MM.1S (cell line): ENCODE results near the gene ITM2C.

Experiments
- DNase-seq: peaks from one replicate; pipeline ENCODE4 v3.0.0-alpha.2; 2015
- H2AFZ ChIP-seq: fragments of 300-600 bp; sonication (generic); 2 replicates; pipeline ENCODE4 v1.6.0; 2016; ENCODE audit warnings: antibody characterized with exemption, low read length
- H3F3A ChIP-seq: fragments of 300-600 bp; sonication (generic); 2 replicates; pipeline ENCODE4 v1.6.1; 2016; ENCODE audit warnings: mild to moderate bottlenecking, antibody characterized with exemption, low read length, moderate library complexity, mixed read lengths; ENCODE audit not compliant: insufficient read depth
- H3K27ac ChIP-seq: fragments of 300-600 bp; sonication (generic); 2 replicates; pipeline ENCODE4 v1.5.1; 2016; ENCODE audit warnings: mild to moderate bottlenecking, low read length
- H3K27me3 ChIP-seq: fragments of 300-600 bp; sonication (generic); replicated peaks from 2 replicates; pipeline ENCODE4 v1.6.0; 2016; ENCODE audit warnings: low read length; ENCODE audit not compliant: insufficient read depth
- H3K36me3 ChIP-seq: fragments of 300-600 bp; sonication (generic); replicated peaks from 2 replicates; pipeline ENCODE4 v1.6.1; 2016; ENCODE audit warnings: mild to moderate bottlenecking, low read length, mixed read lengths; ENCODE audit not compliant: insufficient read depth
- H3K4me1 ChIP-seq: fragments of 300-600 bp; sonication (generic); 2 replicates; pipeline ENCODE4 v1.6.1; 2016; ENCODE audit warnings: low read length, mixed read lengths
- H3K4me2 ChIP-seq: fragments of 300-600 bp; sonication (generic); 2 replicates; pipeline ENCODE4 v1.6.0; 2016; ENCODE audit warnings: low read depth, low read length
- H3K4me3 ChIP-seq: fragments of 300-600 bp; sonication (generic); 2 replicates; pipeline ENCODE4 v1.5.1; 2016; ENCODE audit warnings: low read length, mixed read lengths
- H3K79me2 ChIP-seq: fragments of 300-600 bp; sonication (generic); 2 replicates; pipeline ENCODE4 v1.6.1; 2016; ENCODE audit warnings: mixed run types, low read length, mixed read lengths
- H3K9ac ChIP-seq: fragments of 300-600 bp; sonication (generic); 2 replicates; pipeline ENCODE4 v1.6.1; 2016; ENCODE audit warnings: low read length, mixed read lengths
- H3K9me2 ChIP-seq: fragments of 300-600 bp; sonication (generic); replicated peaks from 2 replicates; pipeline ENCODE4 v1.6.1; 2016; ENCODE audit warnings: mild to moderate bottlenecking, low read length, mixed read lengths; ENCODE audit not compliant: insufficient read depth
- H3K9me3 ChIP-seq: fragments of 300-600 bp; sonication (generic); replicated peaks from 2 replicates; pipeline ENCODE4 v1.6.1; 2016; ENCODE audit warnings: mild to moderate bottlenecking, low read length, mixed read lengths; ENCODE audit not compliant: insufficient read depth
- H4K20me1 ChIP-seq: fragments of 300-600 bp; sonication (generic); 2 replicates; pipeline ENCODE4 v1.6.1; 2016; ENCODE audit warnings: mild to moderate bottlenecking, low read length, moderate library complexity, mixed read lengths; ENCODE audit not compliant: insufficient read depth
- CTCF ChIP-seq: fragments of 300-600 bp; sonication (generic); IDR thresholded peaks from 2 replicates; pipeline ENCODE4 v1.5.1; 2016; ENCODE audit warnings: antibody characterized with exemption, low read length, mixed read lengths
- EZH2 ChIP-seq: fragments of 300-600 bp; sonication (generic); optimal IDR thresholded peaks from 2 replicates; pipeline ENCODE3; 2017; ENCODE audit warnings: low read depth, mild to moderate bottlenecking, antibody characterized with exemption, low read length, mixed read lengths
- EZH2phosphoT487 ChIP-seq: fragments of 300-600 bp; sonication (generic); IDR thresholded peaks from 2 replicates; pipeline ENCODE4 v1.6.1; 2018; ENCODE audit warnings: antibody characterized with exemption, low read length

Gene ITM2C

GRCh38 chr2:230925879-230926765 lies 61.4 kb downstream of the ITM2C start:
- peak overlapping the region; percentile 34; the same call in 1 of the 2 replicates for H3K27ac ChIP-seq
- H2AFZ ChIP-seq = 0 out of 2 replicates have a peak overlapping the region, but pooled peaks have one; percentile 35

GRCh38 chr2:230927711-230928341 lies 63.1 kb downstream of the ITM2C start:
- H3K4me3 ChIP-seq = no peak overlapping the region
- no peaks in the 10 kb centered on the region for H3K79me2 ChIP-seq
- H3F3A ChIP-seq = no peaks in the 10 kb centered on the region
- H2AFZ ChIP-seq = no peak overlapping the region
- H3K4me1 ChIP-seq = peaks cover 12% of the 10 kb centered on the region
- no peak overlapping the region for H3K27ac ChIP-seq
- no peaks in the 10 kb centered on the region for H3K9me3 ChIP-seq
- TF ChIP-seq EZH2phosphoT487 (no peak), EZH2 (no peak), CTCF (no peak)
- H3K9ac ChIP-seq = no peak overlapping the region
- H3K4me2 ChIP-seq = no peak overlapping the region
- H3K27me3 ChIP-seq = no peaks in the 10 kb centered on the region
- DNase-seq = no peak
- no peaks in the 10 kb centered on the region for H3K9me2 ChIP-seq
- H4K20me1 ChIP-seq = no peaks in the 10 kb centered on the region
- no peaks in the 10 kb centered on the region for H3K36me3 ChIP-seq

More at GRCh38 chr2:230925879-230926765, 61.4 kb downstream of the ITM2C start:
- no peaks in the 10 kb centered on the region for H3K9me2 ChIP-seq
- no peaks in the 10 kb centered on the region for H3K9me3 ChIP-seq
- TF ChIP-seq EZH2phosphoT487 (no peak), EZH2 (no peak), CTCF (no peak)
- H3K79me2 ChIP-seq = no peaks in the 10 kb centered on the region
- no peaks in the 10 kb centered on the region for H3K36me3 ChIP-seq
- peak; percentile 15 for DNase-seq
- H3K4me1 ChIP-seq = peaks cover 13% of the 10 kb centered on the region
- H3K27me3 ChIP-seq = no peaks in the 10 kb centered on the region
- H3K4me3 ChIP-seq = no peak overlapping the region
- H3F3A ChIP-seq = no peaks in the 10 kb centered on the region
- H4K20me1 ChIP-seq = no peaks in the 10 kb centered on the region
- H3K4me2 ChIP-seq = peak overlapping the region; percentile 3; the same call in 1 of the 2 replicates
- no peak overlapping the region for H3K9ac ChIP-seq
